ENCODE measurements around the gene WBP4. TPM values are rescaled to one million over a fixed set of nuclear protein-coding genes. Genes with fewer than 3 reads are reported as not detected.

WBP4 gene
- total RNA-seq, 1 donor from 2014 or later: 8.9 TPM

DNA sequence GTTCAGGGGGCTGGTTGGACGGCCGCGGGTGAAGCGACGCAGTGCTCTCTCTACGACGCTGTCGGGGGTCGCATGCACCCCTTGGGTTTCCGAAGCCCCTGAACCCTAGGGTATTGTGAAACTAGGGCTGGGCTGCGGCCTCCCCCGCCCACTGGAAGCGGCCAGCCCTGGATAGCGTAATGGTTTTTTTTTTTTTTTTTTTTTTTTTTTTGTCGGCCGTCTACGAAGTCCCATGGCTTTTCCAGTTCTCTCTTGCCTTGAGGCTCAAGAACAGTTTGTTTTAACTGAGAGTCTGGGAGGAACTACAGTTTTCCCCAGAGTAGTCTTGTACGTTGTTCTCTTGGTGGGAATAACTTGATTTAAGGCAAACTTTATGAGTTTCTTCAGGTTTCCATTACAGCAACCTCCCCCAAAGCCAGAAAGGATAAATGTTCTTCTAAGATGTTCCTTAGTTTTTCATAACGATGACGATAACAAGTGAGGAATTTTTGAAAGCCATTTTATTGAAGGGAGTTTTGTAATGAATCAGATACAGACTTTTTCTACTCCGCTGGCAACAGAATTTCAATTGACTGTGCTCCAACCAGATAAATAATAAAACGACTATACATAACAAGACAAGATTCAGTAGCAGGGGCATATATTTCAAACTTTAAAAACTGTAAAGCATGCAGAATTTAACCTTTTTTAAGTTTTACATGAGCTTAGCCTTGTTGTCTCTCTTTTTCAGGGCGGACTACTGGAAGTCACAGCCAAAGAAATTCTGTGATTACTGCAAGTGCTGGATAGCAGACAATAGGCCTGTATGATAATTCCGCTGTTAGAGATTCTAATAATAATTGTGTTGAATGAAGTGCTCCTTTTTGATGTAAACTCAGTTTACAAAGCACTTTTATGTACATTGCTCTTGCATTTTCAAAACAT, 867 bp downstream of the WBP4 start:
- peak overlapping the region; percentile 93 for H3K27ac Mint-ChIP-seq (ENCODE audit: unreplicated experiment)
- peaks cover 21% of the 10 kb centered on the region for H3K27me3 Mint-ChIP-seq (ENCODE audit: unreplicated experiment)
- H3K4me1 Mint-ChIP-seq (ENCODE audit: low read depth, unreplicated experiment): peaks cover 12% of the 10 kb centered on the region
- no peak for DNase-seq
- peak overlapping the region; percentile 98 for H3K4me3 Mint-ChIP-seq (ENCODE audit: unreplicated experiment)
- H3K9me3 Mint-ChIP-seq (ENCODE audit: unreplicated experiment): peaks cover 26% of the 10 kb centered on the region
- TF ChIP-seq, protein P1, sequence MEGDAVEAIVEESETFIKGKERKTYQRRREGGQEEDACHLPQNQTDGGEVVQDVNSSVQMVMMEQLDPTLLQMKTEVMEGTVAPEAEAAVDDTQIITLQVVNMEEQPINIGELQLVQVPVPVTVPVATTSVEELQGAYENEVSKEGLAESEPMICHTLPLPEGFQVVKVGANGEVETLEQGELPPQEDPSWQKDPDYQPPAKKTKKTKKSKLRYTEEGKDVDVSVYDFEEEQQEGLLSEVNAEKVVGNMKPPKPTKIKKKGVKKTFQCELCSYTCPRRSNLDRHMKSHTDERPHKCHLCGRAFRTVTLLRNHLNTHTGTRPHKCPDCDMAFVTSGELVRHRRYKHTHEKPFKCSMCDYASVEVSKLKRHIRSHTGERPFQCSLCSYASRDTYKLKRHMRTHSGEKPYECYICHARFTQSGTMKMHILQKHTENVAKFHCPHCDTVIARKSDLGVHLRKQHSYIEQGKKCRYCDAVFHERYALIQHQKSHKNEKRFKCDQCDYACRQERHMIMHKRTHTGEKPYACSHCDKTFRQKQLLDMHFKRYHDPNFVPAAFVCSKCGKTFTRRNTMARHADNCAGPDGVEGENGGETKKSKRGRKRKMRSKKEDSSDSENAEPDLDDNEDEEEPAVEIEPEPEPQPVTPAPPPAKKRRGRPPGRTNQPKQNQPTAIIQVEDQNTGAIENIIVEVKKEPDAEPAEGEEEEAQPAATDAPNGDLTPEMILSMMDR (IDR thresholded peaks at IDR 0.05; ENCODE audit: partially characterized antibody, unreplicated experiment): no peak
- no peaks in the 10 kb centered on the region for H3K36me3 Mint-ChIP-seq (ENCODE audit: unreplicated experiment)

DNA sequence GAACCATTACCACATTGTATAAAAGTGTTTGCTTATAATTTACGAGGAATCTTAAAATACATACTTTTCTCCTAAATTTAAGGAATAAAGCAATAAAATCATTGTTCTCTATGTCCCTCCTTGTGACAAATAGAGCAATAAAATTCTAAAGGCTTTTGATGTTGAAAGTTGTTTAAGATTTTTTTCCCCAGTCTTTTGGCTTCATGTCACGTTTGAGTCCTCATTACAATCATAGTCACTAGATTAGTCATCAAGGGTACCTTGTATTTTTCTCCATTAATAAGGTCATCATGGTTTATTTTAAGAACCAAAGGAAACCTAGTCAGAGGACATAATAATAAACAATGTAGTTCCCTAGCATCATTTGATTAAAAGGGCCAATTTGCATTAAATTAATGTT, 3.2 kb downstream of the WBP4 start:
- H3K4me3 Mint-ChIP-seq (ENCODE audit: unreplicated experiment): no peak overlapping the region
- no peaks in the 10 kb centered on the region for H3K36me3 Mint-ChIP-seq (ENCODE audit: unreplicated experiment)
- peaks cover 7% of the 10 kb centered on the region for H3K4me1 Mint-ChIP-seq (ENCODE audit: low read depth, unreplicated experiment)
- peaks cover 21% of the 10 kb centered on the region for H3K27me3 Mint-ChIP-seq (ENCODE audit: unreplicated experiment)
- H3K9me3 Mint-ChIP-seq (ENCODE audit: unreplicated experiment): peaks cover 24% of the 10 kb centered on the region
- H3K27ac Mint-ChIP-seq (ENCODE audit: unreplicated experiment): no peak overlapping the region
- DNase-seq: no peak
- TF ChIP-seq, protein P1 (IDR thresholded peaks at IDR 0.05; ENCODE audit: partially characterized antibody, unreplicated experiment): no peak

DNA sequence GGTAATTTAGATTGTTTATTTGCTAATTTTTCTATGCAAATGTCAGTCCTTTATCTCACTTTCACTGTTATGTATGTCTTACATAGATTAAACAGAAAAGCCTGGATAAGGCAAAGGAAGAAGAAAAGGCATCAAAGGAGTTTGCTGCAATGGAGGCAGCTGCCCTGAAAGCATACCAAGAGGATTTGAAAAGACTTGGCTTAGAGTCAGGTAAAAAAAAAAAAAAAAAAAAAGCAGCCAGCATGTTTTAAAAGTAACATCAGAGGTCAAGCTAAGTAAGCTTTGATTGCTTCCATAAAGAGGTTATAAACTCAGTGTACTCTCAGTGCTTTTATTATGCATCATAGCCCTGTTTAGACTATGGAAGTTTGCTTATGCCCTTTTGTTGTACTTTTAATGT, 3.8 kb downstream of the WBP4 start:
- Mint-ChIP-seq H3K4me3 (ENCODE audit: unreplicated experiment) (no peak overlapping the region), H3K36me3 (ENCODE audit: unreplicated experiment) (no peaks in the 10 kb centered on the region)

DNA sequence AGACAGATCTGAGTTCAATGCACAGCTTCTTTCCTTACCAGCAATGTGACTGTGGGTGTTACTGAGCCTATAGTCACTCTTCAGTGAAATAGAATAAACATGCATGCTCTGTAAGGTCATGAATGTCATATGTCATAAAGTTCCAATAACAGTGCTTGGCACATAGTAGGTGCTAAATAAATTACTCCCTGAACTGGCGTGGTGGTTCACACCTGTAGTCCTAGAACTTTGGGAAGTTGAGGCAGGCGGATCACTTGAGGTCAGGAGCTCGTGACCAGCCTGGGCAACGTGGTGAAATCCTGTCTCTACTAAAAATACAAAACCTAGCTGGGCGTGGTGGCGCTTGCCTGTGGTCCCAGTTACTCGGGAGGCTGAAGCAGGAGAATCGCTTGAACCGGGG, 13.2 kb downstream of the WBP4 start:
- TF ChIP-seq, protein P1 (IDR thresholded peaks at IDR 0.05; ENCODE audit: partially characterized antibody, unreplicated experiment): no peak
- H3K36me3 Mint-ChIP-seq (ENCODE audit: unreplicated experiment): no peaks in the 10 kb centered on the region
- peaks cover 1% of the 10 kb centered on the region for H3K9me3 Mint-ChIP-seq (ENCODE audit: unreplicated experiment)
- no peak overlapping the region for H3K4me3 Mint-ChIP-seq (ENCODE audit: unreplicated experiment)
- H3K27ac Mint-ChIP-seq (ENCODE audit: unreplicated experiment): no peak overlapping the region
- no peak for DNase-seq
- H3K27me3 Mint-ChIP-seq (ENCODE audit: unreplicated experiment): no peaks in the 10 kb centered on the region
- H3K4me1 Mint-ChIP-seq (ENCODE audit: low read depth, unreplicated experiment): no peaks in the 10 kb centered on the region

More for the DNA sequence above, 3.8 kb downstream of the WBP4 start:
- peaks cover 19% of the 10 kb centered on the region for H3K27me3 Mint-ChIP-seq (ENCODE audit: unreplicated experiment)
- peaks cover 7% of the 10 kb centered on the region for H3K4me1 Mint-ChIP-seq (ENCODE audit: low read depth, unreplicated experiment)
- peaks cover 19% of the 10 kb centered on the region for H3K9me3 Mint-ChIP-seq (ENCODE audit: unreplicated experiment)
- TF ChIP-seq, protein P1 (IDR thresholded peaks at IDR 0.05; ENCODE audit: partially characterized antibody, unreplicated experiment): no peak
- H3K27ac Mint-ChIP-seq (ENCODE audit: unreplicated experiment): no peak overlapping the region
- DNase-seq: no peak

DNA sequence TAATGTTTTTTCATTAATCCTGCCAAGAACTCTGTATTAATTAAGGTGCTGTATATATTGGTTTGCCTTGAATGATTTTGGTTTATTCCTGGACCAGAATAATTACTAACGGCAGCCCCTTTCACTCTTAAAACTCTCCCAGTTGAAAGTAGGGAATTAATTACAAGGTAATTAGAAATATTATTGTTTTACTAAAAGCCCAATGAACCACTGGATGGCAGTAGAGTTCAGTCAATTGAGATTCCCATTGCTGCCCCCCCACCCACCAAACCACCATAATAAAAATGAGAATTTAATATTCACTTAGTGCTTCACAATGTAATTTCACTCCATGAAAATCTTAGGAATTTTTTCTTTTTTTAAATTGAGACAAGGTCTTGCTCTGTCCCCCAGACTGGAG, 13.7 kb downstream of the WBP4 start:
- TF ChIP-seq, protein P1 (IDR thresholded peaks at IDR 0.05; ENCODE audit: partially characterized antibody, unreplicated experiment): peak; percentile 44

More for the DNA sequence above, 13.7 kb downstream of the WBP4 start:
- DNase-seq: no peak
- Mint-ChIP-seq H3K9me3 (ENCODE audit: unreplicated experiment) (peaks cover 1% of the 10 kb centered on the region), H3K4me1 (ENCODE audit: low read depth, unreplicated experiment) (no peaks in the 10 kb centered on the region), H3K4me3 (ENCODE audit: unreplicated experiment) (no peak overlapping the region), H3K36me3 (ENCODE audit: unreplicated experiment) (no peaks in the 10 kb centered on the region), H3K27ac (ENCODE audit: unreplicated experiment) (no peak overlapping the region), H3K27me3 (ENCODE audit: unreplicated experiment) (no peaks in the 10 kb centered on the region)

Measured in glutamatergic neuron (in vitro differentiated cells).